Measurements from ENCODE around the gene ANKRD31.
"Not testable (repeated sequence)": the region's sequence is repeated elsewhere in the genome, so short reads cannot be mapped to it uniquely, and the experiment has no call there.

ANKRD31 gene

DNA sequence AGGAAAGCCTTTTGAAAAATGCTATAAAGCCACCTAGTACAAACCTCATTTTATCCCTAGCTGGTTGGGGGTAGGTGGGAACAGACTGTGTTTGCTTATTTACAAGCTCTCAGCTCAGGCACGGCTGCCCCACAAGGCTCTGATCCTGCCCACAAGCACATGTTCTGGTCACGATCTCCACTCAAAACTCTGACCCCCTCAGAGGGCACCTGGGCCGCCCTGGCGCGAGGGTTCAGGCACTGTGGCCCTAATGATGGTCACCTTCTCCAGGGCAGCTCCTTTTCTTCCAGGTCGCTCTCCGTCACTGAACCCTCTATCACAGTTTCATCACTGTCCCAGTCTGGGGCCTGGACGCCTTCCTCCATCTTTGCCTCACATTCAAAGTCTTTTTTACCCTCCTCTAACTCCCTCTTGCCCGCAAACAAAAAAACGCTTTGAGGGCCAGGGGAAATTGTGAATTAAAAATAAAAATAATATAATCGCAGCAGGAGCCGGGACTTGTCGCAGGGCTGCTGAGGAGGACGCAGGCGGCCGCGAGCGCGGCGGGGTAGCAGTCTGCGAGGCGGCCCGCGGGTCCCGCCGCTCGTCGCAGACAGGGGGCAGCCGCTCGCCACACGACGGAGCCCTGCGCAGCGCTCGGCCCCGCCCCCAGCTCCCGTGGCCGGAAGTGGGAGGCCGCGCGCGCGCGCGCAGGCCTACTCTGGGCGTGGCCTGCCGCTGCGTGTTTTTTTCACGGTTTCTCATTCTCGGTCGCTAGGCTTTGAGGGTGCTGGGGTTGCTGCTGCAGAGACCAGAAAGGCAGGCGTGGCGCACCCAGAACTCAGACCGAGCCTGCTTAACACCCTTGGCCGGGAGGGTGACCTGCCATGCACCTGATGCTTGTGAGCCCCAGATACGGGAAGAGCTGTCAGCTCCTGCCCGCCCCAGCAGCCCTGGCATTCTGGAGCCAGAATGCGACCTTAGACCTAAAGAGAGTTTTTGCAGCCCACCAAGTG lies at the start of gene ANKRD31:
TSS of gene ANKRD31 (minus strand) at position 557 of the 995 bp plus-strand sequence. CDS start at position 365, 192 bp downstream.
- peak in 1 of 2 experiments; percentile 48 for DNase-seq

GRCh38 chr5:75286211-75286773 lies 49.6 kb upstream of the ANKRD31 start:
- no peak for DNase-seq

GRCh38 chr5:75282581-75282980 lies 45.9 kb upstream of the ANKRD31 start:
- no peak for DNase-seq

GRCh38 chr5:75281716-75282465 lies 45.2 kb upstream of the ANKRD31 start:
- DNase-seq: no peak

- no peak for DNase-seq
Observed at GRCh38 chr5:75279321-75279720, 42.6 kb upstream of the ANKRD31 start.

GRCh38 chr5:75277463-75277862 lies 40.8 kb upstream of the ANKRD31 start:
- no peak for DNase-seq

GRCh38 chr5:75275756-75276155 lies 39.1 kb upstream of the ANKRD31 start:
- DNase-seq: no peak

GRCh38 chr5:75275147-75275546 lies 38.5 kb upstream of the ANKRD31 start:
- no peak for DNase-seq

GRCh38 chr5:75274486-75274885 lies 37.8 kb upstream of the ANKRD31 start:
- DNase-seq: no peak

GRCh38 chr5:75270605-75271004 lies 33.9 kb upstream of the ANKRD31 start:
- DNase-seq: not testable (repeated sequence)

DNA sequence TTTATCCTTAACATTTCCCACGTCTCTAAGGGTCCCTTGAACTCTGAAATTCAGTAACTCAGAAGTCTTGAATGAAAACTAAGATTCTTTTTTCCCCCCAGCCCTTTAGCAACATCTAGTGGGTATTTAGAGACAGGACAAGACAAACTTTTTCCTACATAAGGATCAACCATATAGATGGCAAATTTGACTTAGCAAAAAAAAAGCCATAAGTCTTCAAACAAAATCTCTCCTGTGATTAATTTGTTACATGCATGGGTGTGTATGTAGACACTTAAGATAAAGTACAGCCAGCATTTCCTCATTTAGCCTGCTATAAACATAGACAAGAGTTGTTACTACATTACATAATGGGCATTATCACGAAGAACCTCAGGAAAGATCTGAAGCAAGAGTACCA lies 29.1 kb upstream of the ANKRD31 start:
- no peak for DNase-seq

DNA sequence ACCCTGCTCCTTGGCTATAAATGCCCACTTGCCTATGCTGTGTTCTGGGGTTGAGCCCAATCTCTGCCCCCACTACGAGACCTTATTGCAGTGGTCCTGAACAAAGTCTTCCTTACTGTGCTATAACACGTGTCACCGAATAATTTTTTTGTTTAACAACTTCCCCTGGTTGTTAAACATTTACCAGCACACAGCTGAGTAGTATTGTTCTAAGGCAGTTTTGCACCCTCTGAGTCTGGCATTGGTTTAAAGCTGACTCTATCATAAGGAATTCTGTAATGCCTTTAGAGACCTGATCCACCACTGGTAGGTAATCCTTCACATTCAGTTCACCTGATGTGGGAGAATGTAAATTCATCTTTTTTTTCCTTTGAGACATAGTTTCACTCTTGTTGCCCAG lies 25.6 kb upstream of the ANKRD31 start:
- no peak for DNase-seq

DNA sequence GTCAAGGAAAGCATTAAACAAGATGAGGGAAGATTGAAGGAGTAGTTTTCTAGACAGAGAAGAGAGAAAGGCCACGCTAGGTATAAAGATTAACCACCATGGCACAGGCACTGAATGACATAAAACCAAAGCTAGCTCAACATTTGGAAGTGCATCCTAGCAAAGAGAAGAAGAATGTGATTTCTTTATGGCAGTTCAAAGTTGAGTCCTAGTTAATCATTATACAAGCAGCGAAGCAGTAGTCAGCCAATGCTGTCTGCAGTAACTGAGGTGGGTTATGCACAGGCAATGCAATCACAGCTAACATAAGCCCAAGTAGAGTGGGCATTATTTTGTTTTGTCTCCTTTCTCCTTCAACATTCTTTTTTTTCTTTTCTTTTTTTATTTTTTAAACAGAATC lies 24.0 kb upstream of the ANKRD31 start:
- no peak for DNase-seq

GRCh38 chr5:75250452-75250851 lies 13.8 kb upstream of the ANKRD31 start:
- DNase-seq: not testable (repeated sequence)

GRCh38 chr5:75245023-75245422 lies 8.3 kb upstream of the ANKRD31 start:
- no peak for DNase-seq

GRCh38 chr5:75243510-75243909 lies 6.8 kb upstream of the ANKRD31 start:
- no peak for DNase-seq

GRCh38 chr5:75243100-75243499 lies 6.4 kb upstream of the ANKRD31 start:
- no peak for DNase-seq

GRCh38 chr5:75242067-75242466 lies 5.4 kb upstream of the ANKRD31 start:
- no peak for DNase-seq

DNA sequence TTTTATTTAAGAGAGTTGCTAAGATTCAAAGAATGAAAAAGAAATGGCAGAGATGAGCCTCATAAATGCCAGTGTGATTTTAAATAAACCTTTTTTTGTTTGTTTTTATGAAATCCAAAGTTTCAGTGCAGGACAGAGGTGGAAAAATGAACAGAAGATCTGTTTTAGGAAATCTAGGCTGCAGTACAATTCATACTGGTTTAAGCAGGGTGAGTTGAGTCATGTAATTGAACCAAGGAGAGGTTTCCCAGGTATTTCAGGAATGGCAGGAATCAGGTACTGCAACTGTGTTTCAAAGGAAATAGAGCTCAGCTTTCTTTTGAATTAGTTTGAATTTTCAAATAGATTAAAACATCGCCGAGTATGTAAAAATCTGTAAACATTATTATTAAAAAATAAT lies 3.0 kb upstream of the ANKRD31 start:
- DNase-seq: no peak

DNA sequence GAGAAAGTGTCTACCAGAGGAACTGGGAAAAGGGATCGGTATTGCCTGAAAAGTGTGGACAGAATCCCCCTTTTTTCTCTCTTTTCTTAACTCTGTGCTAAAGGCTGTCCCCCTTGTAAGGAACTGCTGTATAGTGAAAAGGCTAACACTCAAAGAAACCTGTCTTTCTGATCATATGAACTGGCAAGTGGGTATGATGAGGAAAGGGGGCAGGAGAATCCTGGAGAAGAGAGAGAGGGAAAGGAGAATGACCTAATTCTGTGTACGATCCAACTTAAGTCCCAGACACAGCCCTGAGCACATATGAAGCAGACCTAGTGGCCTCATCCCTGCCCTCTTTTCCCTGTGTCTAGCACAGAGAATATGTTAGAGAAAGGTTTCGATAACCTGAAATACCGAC lies 967 bp downstream of the ANKRD31 start:
- DNase-seq: no peak

- no peak for DNase-seq
Observed at GRCh38 chr5:75234251-75234650, 2.4 kb downstream of the ANKRD31 start.

- no peak for DNase-seq
Observed at GRCh38 chr5:75226916-75227315, 9.8 kb downstream of the ANKRD31 start.

DNA sequence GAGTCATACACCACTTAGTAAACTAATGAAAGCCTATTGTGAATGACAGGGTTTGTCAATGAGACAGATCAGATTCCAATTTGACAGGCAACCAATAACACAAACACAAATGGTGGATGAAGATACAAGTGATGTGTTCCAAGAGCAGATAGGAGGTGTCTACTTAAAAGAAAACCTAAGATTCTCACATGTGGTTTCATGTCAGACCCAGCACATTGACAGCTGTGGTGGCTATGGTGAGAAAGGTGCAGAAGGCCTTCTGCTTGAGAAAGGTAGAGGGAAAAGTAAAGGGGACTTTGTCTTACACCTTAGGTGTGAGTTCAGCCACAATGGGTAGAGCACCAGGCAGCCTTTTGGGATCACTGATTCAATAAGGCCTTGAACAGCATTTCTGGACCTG lies 11.2 kb downstream of the ANKRD31 start:
- no peak for DNase-seq
